ENCODE data around the gene ANAPC4.

DNA sequence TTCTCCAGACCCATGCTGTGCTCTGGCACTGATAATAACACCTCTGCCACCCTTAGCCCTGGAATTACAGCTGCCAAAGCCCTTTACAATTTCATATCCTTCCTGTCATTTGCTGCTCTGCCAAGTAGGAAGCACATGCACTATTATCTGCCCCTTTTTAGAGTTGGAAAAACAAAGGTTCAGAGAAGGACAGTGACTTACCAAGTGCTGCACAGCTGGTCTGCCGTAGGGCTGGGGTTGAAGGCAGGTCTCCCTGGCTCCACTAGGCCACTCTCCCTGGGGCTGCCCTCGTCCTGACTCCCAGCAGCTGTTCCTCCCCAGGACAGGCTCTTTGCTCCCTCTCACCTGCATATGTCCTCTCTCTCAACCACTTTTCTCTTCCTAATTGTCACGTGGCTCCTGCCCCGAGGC lies 73.4 kb downstream of the ANAPC4 start:
- TF ChIP-seq, protein P1, sequence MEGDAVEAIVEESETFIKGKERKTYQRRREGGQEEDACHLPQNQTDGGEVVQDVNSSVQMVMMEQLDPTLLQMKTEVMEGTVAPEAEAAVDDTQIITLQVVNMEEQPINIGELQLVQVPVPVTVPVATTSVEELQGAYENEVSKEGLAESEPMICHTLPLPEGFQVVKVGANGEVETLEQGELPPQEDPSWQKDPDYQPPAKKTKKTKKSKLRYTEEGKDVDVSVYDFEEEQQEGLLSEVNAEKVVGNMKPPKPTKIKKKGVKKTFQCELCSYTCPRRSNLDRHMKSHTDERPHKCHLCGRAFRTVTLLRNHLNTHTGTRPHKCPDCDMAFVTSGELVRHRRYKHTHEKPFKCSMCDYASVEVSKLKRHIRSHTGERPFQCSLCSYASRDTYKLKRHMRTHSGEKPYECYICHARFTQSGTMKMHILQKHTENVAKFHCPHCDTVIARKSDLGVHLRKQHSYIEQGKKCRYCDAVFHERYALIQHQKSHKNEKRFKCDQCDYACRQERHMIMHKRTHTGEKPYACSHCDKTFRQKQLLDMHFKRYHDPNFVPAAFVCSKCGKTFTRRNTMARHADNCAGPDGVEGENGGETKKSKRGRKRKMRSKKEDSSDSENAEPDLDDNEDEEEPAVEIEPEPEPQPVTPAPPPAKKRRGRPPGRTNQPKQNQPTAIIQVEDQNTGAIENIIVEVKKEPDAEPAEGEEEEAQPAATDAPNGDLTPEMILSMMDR (IDR thresholded peaks at IDR 0.05): no peak
- TF ChIP-seq POLR2A (IDR thresholded peaks at IDR 0.05): no peak
